MM.1S (cell line): ENCODE results near the gene FANCG.

Experiments used
- DNase-seq: peaks from one replicate; pipeline ENCODE4 v3.0.0-alpha.2; 2015
- H2AFZ ChIP-seq: fragments of 300-600 bp; sonication (generic); 2 replicates; pipeline ENCODE4 v1.6.0; 2016; ENCODE audit warnings: antibody characterized with exemption, low read length
- H3F3A ChIP-seq: fragments of 300-600 bp; sonication (generic); 2 replicates; pipeline ENCODE4 v1.6.1; 2016; ENCODE audit warnings: mild to moderate bottlenecking, antibody characterized with exemption, low read length, moderate library complexity, mixed read lengths; ENCODE audit not compliant: insufficient read depth
- H3K27ac ChIP-seq: fragments of 300-600 bp; sonication (generic); 2 replicates; pipeline ENCODE4 v1.5.1; 2016; ENCODE audit warnings: mild to moderate bottlenecking, low read length
- H3K27me3 ChIP-seq: fragments of 300-600 bp; sonication (generic); replicated peaks from 2 replicates; pipeline ENCODE4 v1.6.0; 2016; ENCODE audit warnings: low read length; ENCODE audit not compliant: insufficient read depth
- H3K36me3 ChIP-seq: fragments of 300-600 bp; sonication (generic); replicated peaks from 2 replicates; pipeline ENCODE4 v1.6.1; 2016; ENCODE audit warnings: mild to moderate bottlenecking, low read length, mixed read lengths; ENCODE audit not compliant: insufficient read depth
- H3K4me1 ChIP-seq: fragments of 300-600 bp; sonication (generic); 2 replicates; pipeline ENCODE4 v1.6.1; 2016; ENCODE audit warnings: low read length, mixed read lengths
- H3K4me2 ChIP-seq: fragments of 300-600 bp; sonication (generic); 2 replicates; pipeline ENCODE4 v1.6.0; 2016; ENCODE audit warnings: low read depth, low read length
- H3K4me3 ChIP-seq: fragments of 300-600 bp; sonication (generic); 2 replicates; pipeline ENCODE4 v1.5.1; 2016; ENCODE audit warnings: low read length, mixed read lengths
- H3K79me2 ChIP-seq: fragments of 300-600 bp; sonication (generic); 2 replicates; pipeline ENCODE4 v1.6.1; 2016; ENCODE audit warnings: mixed run types, low read length, mixed read lengths
- H3K9ac ChIP-seq: fragments of 300-600 bp; sonication (generic); 2 replicates; pipeline ENCODE4 v1.6.1; 2016; ENCODE audit warnings: low read length, mixed read lengths
- H3K9me2 ChIP-seq: fragments of 300-600 bp; sonication (generic); replicated peaks from 2 replicates; pipeline ENCODE4 v1.6.1; 2016; ENCODE audit warnings: mild to moderate bottlenecking, low read length, mixed read lengths; ENCODE audit not compliant: insufficient read depth
- H3K9me3 ChIP-seq: fragments of 300-600 bp; sonication (generic); replicated peaks from 2 replicates; pipeline ENCODE4 v1.6.1; 2016; ENCODE audit warnings: mild to moderate bottlenecking, low read length, mixed read lengths; ENCODE audit not compliant: insufficient read depth
- H4K20me1 ChIP-seq: fragments of 300-600 bp; sonication (generic); 2 replicates; pipeline ENCODE4 v1.6.1; 2016; ENCODE audit warnings: mild to moderate bottlenecking, low read length, moderate library complexity, mixed read lengths; ENCODE audit not compliant: insufficient read depth
- CTCF ChIP-seq: fragments of 300-600 bp; sonication (generic); IDR thresholded peaks from 2 replicates; pipeline ENCODE4 v1.5.1; 2016; ENCODE audit warnings: antibody characterized with exemption, low read length, mixed read lengths
- EZH2 ChIP-seq: fragments of 300-600 bp; sonication (generic); optimal IDR thresholded peaks from 2 replicates; pipeline ENCODE3; 2017; ENCODE audit warnings: low read depth, mild to moderate bottlenecking, antibody characterized with exemption, low read length, mixed read lengths
- EZH2phosphoT487 ChIP-seq: fragments of 300-600 bp; sonication (generic); IDR thresholded peaks from 2 replicates; pipeline ENCODE4 v1.6.1; 2018; ENCODE audit warnings: antibody characterized with exemption, low read length

Gene FANCG

GRCh38 chr9:35089434-35089833 lies 9.7 kb upstream of the FANCG start:
- Histone ChIP-seq H2AFZ (no peak overlapping the region), H3K36me3 (no peaks in the 10 kb centered on the region), H3K4me3 (no peak overlapping the region), H3K27me3 (no peaks in the 10 kb centered on the region), H3K9ac (no peak overlapping the region), H3F3A (peaks cover 4% of the 10 kb centered on the region; the same call in 1 of the 2 replicates), H3K79me2 (no peaks in the 10 kb centered on the region), H3K9me3 (no peaks in the 10 kb centered on the region), H4K20me1 (no peaks in the 10 kb centered on the region), H3K4me1 (no peaks in the 10 kb centered on the region), H3K27ac (no peak overlapping the region), H3K4me2 (no peak overlapping the region), H3K9me2 (no peaks in the 10 kb centered on the region)
- TF ChIP-seq CTCF = no peak
- no peak for TF ChIP-seq EZH2
- TF ChIP-seq EZH2phosphoT487 = no peak
- DNase-seq = no peak

- no peaks in the 10 kb centered on the region for H3K36me3 ChIP-seq
- H3K27ac ChIP-seq = no peak overlapping the region
- H3K4me1 ChIP-seq = no peaks in the 10 kb centered on the region
- no peak overlapping the region for H3K4me3 ChIP-seq
- H3K9me2 ChIP-seq = no peaks in the 10 kb centered on the region
- TF ChIP-seq CTCF (no peak), EZH2 (no peak), EZH2phosphoT487 (no peak)
- no peaks in the 10 kb centered on the region for H3K9me3 ChIP-seq
- H3F3A ChIP-seq = peaks cover 8% of the 10 kb centered on the region
- no peak overlapping the region for H3K4me2 ChIP-seq
- DNase-seq = no peak
- no peak overlapping the region for H2AFZ ChIP-seq
- no peaks in the 10 kb centered on the region for H4K20me1 ChIP-seq
- no peak overlapping the region for H3K9ac ChIP-seq
- H3K79me2 ChIP-seq = no peaks in the 10 kb centered on the region
- no peaks in the 10 kb centered on the region for H3K27me3 ChIP-seq
Observed at GRCh38 chr9:35085078-35085477, 5.3 kb upstream of the FANCG start.

GRCh38 chr9:35079041-35079425 lies 709 bp downstream of the FANCG start:
- Histone ChIP-seq H3K27me3 (no peaks in the 10 kb centered on the region), H3K79me2 (peaks cover 47% of the 10 kb centered on the region), H3K27ac (peak overlapping the region; percentile 81), H3K9me2 (no peaks in the 10 kb centered on the region), H3K9me3 (no peaks in the 10 kb centered on the region), H2AFZ (peak overlapping the region; percentile 73), H4K20me1 (no peaks in the 10 kb centered on the region), H3K36me3 (no peaks in the 10 kb centered on the region), H3K4me2 (peak overlapping the region; percentile 88), H3K4me1 (peaks cover 8% of the 10 kb centered on the region; the same call in 1 of the 2 replicates), H3K4me3 (peak overlapping the region; percentile 83), H3K9ac (peak overlapping the region; percentile 82), H3F3A (peaks cover 14% of the 10 kb centered on the region)
- peak; percentile 14 for DNase-seq
- TF ChIP-seq EZH2 = no peak
- TF ChIP-seq CTCF = no peak
- no peak for TF ChIP-seq EZH2phosphoT487
